ENCODE measurements around the gene KLHL18.
"Not testable (repeated sequence)": the region's sequence is repeated elsewhere in the genome, so short reads cannot be mapped to it uniquely, and the experiment has no call there.

GRCh38 chr3:47251085-47251484, 31.7 kb upstream of the KLHL18 start:
- not testable (repeated sequence) for TF ChIP-seq EZH2 (IDR thresholded peaks at IDR 0.05; ENCODE audit: insufficient read depth, poor library complexity, severe bottlenecking); EZH2phosphoT487 (IDR thresholded peaks at IDR 0.05; ENCODE audit: insufficient read depth, low read depth)
